ENCODE measurements around the gene SLC35F1.
A peak's percentile ranks its signal among the peaks of the same experiment; 100 is the strongest.

The SLC35F1 gene

DNA sequence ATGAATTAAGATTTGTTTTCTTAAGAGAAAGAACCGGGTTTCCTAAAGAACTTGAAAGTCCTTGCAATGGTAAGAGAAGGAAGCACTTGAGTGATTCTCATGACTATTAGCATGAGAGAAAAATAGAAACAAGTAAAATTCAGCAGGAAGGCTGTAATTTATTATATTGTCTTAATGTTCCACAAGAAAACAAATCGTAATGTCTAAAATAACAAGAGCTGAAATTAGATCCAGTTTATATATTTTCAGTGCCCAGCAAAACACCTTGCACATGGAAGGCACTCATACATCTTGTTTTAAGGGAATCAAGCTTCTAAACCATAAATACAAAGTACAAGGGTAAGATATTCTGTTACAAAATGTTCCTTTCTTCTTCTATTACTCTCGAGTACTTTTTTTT lies 411.6 kb downstream of the SLC35F1 start:
- no peaks in the 10 kb centered on the region for H3K9me3 ChIP-seq (ENCODE audit: severe bottlenecking)
- no peaks in the 10 kb centered on the region for H3K36me3 ChIP-seq
- no peaks in the 10 kb centered on the region for H3K27me3 ChIP-seq (ENCODE audit: insufficient read depth, low read depth, severe bottlenecking)
- TF ChIP-seq, protein P1, sequence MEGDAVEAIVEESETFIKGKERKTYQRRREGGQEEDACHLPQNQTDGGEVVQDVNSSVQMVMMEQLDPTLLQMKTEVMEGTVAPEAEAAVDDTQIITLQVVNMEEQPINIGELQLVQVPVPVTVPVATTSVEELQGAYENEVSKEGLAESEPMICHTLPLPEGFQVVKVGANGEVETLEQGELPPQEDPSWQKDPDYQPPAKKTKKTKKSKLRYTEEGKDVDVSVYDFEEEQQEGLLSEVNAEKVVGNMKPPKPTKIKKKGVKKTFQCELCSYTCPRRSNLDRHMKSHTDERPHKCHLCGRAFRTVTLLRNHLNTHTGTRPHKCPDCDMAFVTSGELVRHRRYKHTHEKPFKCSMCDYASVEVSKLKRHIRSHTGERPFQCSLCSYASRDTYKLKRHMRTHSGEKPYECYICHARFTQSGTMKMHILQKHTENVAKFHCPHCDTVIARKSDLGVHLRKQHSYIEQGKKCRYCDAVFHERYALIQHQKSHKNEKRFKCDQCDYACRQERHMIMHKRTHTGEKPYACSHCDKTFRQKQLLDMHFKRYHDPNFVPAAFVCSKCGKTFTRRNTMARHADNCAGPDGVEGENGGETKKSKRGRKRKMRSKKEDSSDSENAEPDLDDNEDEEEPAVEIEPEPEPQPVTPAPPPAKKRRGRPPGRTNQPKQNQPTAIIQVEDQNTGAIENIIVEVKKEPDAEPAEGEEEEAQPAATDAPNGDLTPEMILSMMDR (IDR thresholded peaks at IDR 0.05; ENCODE audit: low read depth, low read length), result no peak
- H3K27ac ChIP-seq, result no peak overlapping the region
- DNase-seq, result no peak
- no peak overlapping the region for H3K4me3 ChIP-seq (ENCODE audit: low read depth, low read length)

DNA sequence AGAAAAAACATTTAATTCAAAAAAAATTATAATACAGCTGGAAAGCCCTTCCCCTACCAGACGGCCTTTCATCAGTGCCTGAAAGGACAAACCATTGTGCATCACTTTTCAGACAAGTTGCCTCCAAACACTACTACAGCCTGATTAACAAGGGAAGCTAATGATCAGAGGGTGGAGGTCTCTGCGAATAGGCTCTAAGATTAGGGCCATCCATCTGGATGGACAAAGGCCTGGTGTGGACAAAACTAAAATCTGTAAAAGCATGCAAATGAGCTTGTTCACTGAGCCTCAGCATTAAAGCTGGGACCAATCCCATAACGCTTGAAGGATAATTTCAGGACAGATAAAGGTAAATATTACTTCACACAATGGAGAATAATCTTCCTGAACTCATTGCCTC lies 412.4 kb downstream of the SLC35F1 start:
- no peaks in the 10 kb centered on the region for H3K36me3 ChIP-seq
- H3K4me3 ChIP-seq (ENCODE audit: low read depth, low read length), result no peak overlapping the region
- H3K9me3 ChIP-seq (ENCODE audit: severe bottlenecking), result no peaks in the 10 kb centered on the region
- H3K27me3 ChIP-seq (ENCODE audit: insufficient read depth, low read depth, severe bottlenecking), result no peaks in the 10 kb centered on the region
- TF ChIP-seq, protein P1 (IDR thresholded peaks at IDR 0.05; ENCODE audit: low read depth, low read length), result no peak
- no peak overlapping the region for H3K27ac ChIP-seq
- DNase-seq, result no peak

DNA sequence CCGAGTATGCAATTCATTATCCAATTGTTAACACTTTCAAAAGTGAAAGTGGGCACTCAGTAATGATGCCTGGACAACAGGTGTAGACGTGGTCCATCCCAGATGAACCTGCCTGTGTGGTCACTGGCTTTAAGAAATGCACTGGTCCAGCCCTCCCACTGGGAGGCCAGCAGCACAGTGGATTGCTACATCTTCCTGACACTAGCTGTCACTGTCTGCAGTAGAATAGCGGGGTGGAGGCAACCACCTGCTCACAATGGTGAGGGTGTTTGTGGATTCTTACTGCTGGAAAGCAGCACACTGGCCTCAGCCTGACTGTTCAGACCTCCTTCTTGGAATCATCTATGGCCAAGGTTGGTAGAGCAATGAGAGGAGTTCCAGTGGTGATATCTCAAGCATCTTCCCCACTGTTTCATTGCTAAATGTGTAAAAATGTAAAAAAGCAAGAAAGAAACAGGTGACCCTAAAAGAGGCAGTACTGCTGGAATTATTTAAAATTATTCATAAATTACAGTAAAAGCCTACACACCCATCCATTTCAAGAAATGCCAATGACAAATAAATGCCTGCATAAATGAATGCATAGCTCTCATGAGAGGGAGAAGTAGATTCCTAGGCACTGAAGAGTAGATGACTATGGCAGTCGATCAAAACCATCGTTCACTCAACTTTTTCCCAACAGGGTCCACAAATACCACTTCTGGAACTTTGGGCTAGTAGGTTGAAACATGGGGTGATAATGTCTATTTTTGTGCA lies 413.0 kb downstream of the SLC35F1 start:
- H3K9me3 ChIP-seq (ENCODE audit: severe bottlenecking), result no peaks in the 10 kb centered on the region
- H3K36me3 ChIP-seq, result no peaks in the 10 kb centered on the region
- peak; percentile 32 for DNase-seq
- TF ChIP-seq, protein P1 (IDR thresholded peaks at IDR 0.05; ENCODE audit: low read depth, low read length), result peak; percentile 47; the same call in 1 of the 2 replicates
- no peak overlapping the region for H3K27ac ChIP-seq
- H3K27me3 ChIP-seq (ENCODE audit: insufficient read depth, low read depth, severe bottlenecking), result no peaks in the 10 kb centered on the region
- no peak overlapping the region for H3K4me3 ChIP-seq (ENCODE audit: low read depth, low read length)

DNA sequence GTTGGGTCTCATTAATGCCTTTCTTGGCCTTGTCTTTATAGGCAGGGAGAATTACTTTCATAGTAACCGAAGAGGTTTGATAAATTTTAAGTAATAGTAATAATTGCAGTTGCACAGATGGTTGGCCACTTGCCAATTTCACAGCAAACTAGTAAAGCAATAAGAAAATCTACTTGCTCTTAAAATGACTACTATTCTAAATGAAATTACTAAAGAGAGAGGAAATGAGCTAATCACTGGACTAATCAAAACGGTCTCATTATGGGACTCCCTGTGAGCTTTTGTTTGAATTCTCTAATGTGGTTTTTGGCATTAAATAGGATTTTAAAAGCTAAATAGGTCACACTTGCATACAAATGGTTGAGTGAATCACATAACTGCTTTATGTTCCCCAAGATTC lies 413.6 kb downstream of the SLC35F1 start:
- Histone ChIP-seq H3K4me3 (ENCODE audit: low read depth, low read length) (no peak overlapping the region), H3K27me3 (ENCODE audit: insufficient read depth, low read depth, severe bottlenecking) (no peaks in the 10 kb centered on the region), H3K27ac (no peak overlapping the region), H3K9me3 (ENCODE audit: severe bottlenecking) (no peaks in the 10 kb centered on the region), H3K36me3 (no peaks in the 10 kb centered on the region)
- TF ChIP-seq, protein P1 (IDR thresholded peaks at IDR 0.05; ENCODE audit: low read depth, low read length), result no peak
- no peak for DNase-seq

DNA sequence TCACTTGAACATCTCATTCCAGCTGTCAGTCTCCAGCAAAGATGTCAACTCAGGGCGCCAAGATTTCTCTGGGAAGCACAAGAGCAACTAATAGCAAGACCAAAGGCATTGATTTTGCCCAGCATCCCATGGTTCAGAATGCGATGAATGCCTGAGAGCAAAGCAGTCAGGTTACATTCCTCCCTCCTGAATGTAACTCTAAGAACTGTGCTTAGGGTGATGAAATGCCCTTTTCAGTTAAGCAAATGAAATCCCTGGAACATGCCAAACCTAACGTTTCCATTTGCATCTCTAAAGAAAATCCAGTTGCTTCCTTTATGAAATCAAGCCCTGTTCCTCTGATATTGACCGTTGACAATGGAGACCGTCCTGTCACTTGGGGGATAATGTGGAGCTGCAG lies 417.1 kb downstream of the SLC35F1 start:
- H3K9me3 ChIP-seq (ENCODE audit: severe bottlenecking), result no peaks in the 10 kb centered on the region
- TF ChIP-seq, protein P1 (IDR thresholded peaks at IDR 0.05; ENCODE audit: low read depth, low read length), result no peak
- no peak overlapping the region for H3K4me3 ChIP-seq (ENCODE audit: low read depth, low read length)
- H3K27me3 ChIP-seq (ENCODE audit: insufficient read depth, low read depth, severe bottlenecking), result no peaks in the 10 kb centered on the region
- no peaks in the 10 kb centered on the region for H3K36me3 ChIP-seq
- H3K27ac ChIP-seq, result no peak overlapping the region
- no peak for DNase-seq

Data from WERI-Rb-1 (cell line).